ENCODE measurements around the gene ZNF669.

The ZNF669 gene

GRCh38 chr1:247113733-247114271, 9.6 kb upstream of the ZNF669 start:
- no peak for DNase-seq (ENCODE audit: low read depth)
- H3K4me3 ChIP-seq (ENCODE audit: low read length) = no peak overlapping the region
- TF ChIP-seq CTCF (IDR thresholded peaks at IDR 0.05; ENCODE audit: insufficient read depth, low read depth, low read length, missing control alignments) = no peak

DNA sequence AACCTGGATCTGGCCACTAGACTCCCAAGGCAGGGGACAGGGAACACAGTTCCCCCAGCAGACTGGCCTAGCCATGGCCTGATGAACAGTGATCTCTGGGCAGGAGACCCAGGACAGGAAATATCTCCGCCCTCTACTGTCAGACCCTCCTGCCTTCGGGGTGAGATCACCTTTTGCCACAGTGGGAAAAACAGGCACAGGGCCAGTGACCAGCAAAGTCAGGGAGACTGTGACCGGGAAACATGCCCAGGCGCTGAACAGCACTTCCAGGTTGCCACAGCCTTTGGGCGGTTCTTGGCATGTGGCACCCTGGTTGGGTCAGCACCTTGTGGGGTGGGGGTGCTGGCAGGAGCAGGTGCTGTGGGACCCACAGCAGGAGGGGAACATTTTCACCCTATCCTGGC, 8.9 kb upstream of the ZNF669 start:
- peak; percentile 23 for DNase-seq (ENCODE audit: low read depth)
- no peak for TF ChIP-seq CTCF (IDR thresholded peaks at IDR 0.05; ENCODE audit: insufficient read depth, low read depth, low read length, missing control alignments)
- H3K4me3 ChIP-seq (ENCODE audit: low read length) = no peak overlapping the region

DNA sequence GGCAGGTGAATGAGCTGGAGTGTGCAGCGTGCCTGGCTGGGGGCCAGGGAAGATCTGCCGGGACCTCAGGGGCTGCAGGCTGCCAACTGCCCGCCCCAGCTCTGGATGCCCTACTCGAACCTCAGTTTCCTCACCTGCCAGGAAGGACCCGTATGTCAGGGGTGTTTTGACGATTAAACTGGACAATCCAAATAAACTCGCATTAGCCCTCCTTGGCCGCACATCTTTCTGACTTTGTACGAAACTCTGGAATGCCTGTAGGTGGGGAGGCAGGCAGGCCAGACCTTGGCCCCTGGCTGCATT, 8.3 kb upstream of the ZNF669 start:
- no peak overlapping the region for H3K4me3 ChIP-seq (ENCODE audit: low read length)

DNA sequence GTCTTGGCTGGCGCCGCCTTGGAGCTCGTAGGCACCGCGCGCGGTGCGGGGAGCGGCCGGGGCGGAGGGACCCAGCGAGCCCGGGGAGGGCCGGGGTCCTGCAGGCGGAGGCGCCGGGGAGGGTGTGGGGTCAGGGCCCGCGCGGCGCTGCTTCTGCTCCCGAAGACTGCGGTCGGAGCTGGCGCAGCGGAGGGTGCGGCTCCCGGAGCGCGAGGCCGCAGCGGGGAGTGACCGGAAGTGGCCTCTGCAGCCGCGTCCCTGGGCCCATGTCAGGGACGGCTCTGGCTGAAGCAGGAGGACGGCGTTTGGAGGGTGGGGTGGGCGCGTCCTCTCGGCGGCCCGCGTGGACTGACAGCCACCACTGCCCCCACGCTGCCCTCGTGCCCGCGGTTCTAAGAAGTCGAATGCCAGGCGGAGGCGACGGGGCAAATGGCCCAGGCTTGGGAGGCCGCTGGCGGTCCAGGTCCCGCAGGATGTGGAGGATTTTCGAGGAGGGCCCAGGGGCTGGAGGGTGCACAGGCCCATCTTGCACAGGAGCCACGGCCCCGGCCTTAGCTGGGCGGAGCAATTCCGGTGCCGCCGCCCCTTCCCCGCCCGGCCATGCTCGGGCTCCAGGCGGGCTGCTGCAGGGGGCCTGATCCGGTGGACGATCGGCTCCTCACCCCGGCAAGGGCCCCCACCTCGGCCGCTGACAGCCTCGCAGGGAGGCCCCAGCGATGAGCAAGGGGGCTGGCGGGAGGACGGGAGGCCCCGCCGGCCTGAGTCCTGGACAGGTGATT, 7.7 kb upstream of the ZNF669 start:
- DNase-seq (ENCODE audit: low read depth) = no peak
- peak overlapping the region; percentile 49 for H3K4me3 ChIP-seq (ENCODE audit: low read length)
- TF ChIP-seq CTCF (IDR thresholded peaks at IDR 0.05; ENCODE audit: insufficient read depth, low read depth, low read length, missing control alignments) = no peak

More for the DNA sequence above, 8.3 kb upstream of the ZNF669 start:
- TF ChIP-seq CTCF (IDR thresholded peaks at IDR 0.05; ENCODE audit: insufficient read depth, low read depth, low read length, missing control alignments) = no peak
- no peak for DNase-seq (ENCODE audit: low read depth)

DNA sequence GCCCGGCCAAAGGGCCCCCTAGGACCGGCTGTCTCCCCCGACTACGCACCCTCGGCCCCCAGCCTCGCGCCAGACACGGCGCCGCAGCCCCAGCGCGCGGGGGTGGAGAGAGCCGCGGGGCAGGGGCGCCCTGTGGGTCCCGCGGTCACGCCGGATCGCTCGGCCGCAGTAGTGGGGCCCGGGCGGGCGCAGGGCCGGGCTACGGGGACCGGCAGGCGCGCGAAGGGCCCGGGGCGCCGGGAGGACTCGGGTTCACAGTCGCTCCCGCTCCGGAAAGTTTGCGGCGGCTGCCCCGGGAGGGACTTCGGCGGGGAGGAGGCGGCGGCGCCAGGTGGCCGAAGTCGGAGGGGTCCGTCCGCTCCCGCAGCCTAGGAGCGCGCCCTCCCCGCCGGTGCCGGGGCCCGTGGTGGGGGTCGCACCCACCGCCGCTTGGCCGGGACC, 7.1 kb upstream of the ZNF669 start:
- TF ChIP-seq CTCF (IDR thresholded peaks at IDR 0.05; ENCODE audit: insufficient read depth, low read depth, low read length, missing control alignments) = no peak
- H3K4me3 ChIP-seq (ENCODE audit: low read length) = peak overlapping the region; percentile 49
- DNase-seq (ENCODE audit: low read depth) = no peak

DNA sequence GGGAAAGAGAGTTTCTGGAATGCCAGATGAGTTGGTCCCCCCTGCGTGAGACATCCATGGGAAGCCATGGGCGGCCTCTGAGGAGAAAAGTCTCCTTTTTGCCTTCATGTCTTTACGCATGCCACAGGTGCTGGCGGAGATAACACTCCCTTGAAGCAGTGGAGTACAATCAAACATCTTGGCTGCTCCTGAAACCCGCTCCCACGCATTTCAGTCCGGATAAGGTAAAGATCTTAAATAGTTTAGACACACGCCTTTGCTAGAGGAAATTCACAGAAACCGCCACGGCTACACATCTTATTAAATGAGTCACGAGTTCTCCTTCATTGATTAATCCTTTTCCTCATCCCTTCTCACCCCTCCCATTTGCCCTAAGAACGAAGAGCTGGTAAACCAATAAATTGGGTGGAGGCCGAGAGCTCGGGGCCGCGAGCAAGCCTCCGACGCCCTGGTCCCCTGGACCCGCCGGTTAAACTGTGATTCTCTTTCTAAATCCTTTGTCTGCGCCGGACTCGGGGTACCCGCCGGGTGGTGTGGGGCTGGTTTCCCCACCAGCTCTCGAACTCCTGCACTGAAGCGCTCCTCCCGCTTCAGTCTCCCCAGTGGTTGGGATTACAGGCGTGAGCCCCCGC, 6.6 kb upstream of the ZNF669 start:
- peak; percentile 43 for DNase-seq (ENCODE audit: low read depth)
- no peak for TF ChIP-seq CTCF (IDR thresholded peaks at IDR 0.05; ENCODE audit: insufficient read depth, low read depth, low read length, missing control alignments)
- peak overlapping the region; percentile 49 for H3K4me3 ChIP-seq (ENCODE audit: low read length)

All from epithelial cell of esophagus (primary cell).